ENCODE results near the gene DMRTA2.
"Not testable (repeated sequence)": the region's sequence is repeated elsewhere in the genome, so short reads cannot be mapped to it uniquely, and the experiment has no call there.

DMRTA2 gene

GRCh38 chr1:50423670-50424000, 392 bp upstream of the DMRTA2 start:
- no peak for DNase-seq

- DNase-seq: no peak
Observed at GRCh38 chr1:50422675-50422945, 633 bp downstream of the DMRTA2 start.

GRCh38 chr1:50421768-50422674, 1.2 kb downstream of the DMRTA2 start:
- no peak for DNase-seq

GRCh38 chr1:50421366-50421748, 1.9 kb downstream of the DMRTA2 start:
- no peak for DNase-seq

GRCh38 chr1:50420689-50421365, 2.4 kb downstream of the DMRTA2 start:
- no peak for DNase-seq

- DNase-seq: no peak
Observed at GRCh38 chr1:50419907-50420677, 3.2 kb downstream of the DMRTA2 start.

- no peak for DNase-seq
Observed at GRCh38 chr1:50419192-50419906, 3.9 kb downstream of the DMRTA2 start.

- DNase-seq: no peak
Observed at GRCh38 chr1:50418600-50419109, 4.6 kb downstream of the DMRTA2 start.

- no peak for DNase-seq
Observed at GRCh38 chr1:50417946-50418599, 5.2 kb downstream of the DMRTA2 start.

- no peak for DNase-seq
Observed at GRCh38 chr1:50417507-50417906, 5.7 kb downstream of the DMRTA2 start.

- no peak for DNase-seq
Observed at GRCh38 chr1:50416553-50417453, 6.4 kb downstream of the DMRTA2 start.

- no peak for DNase-seq
Observed at GRCh38 chr1:50416150-50416527, 7.1 kb downstream of the DMRTA2 start.

GRCh38 chr1:50415235-50416149, 7.8 kb downstream of the DMRTA2 start:
- DNase-seq: no peak

- DNase-seq: no peak
Observed at GRCh38 chr1:50414853-50415234, 8.4 kb downstream of the DMRTA2 start.

- no peak for DNase-seq
Observed at GRCh38 chr1:50412813-50413476, 10.3 kb downstream of the DMRTA2 start.

GRCh38 chr1:50405814-50406213, 17.4 kb downstream of the DMRTA2 start:
- no peak for DNase-seq

- DNase-seq: no peak
Observed at GRCh38 chr1:50393522-50394120, 29.6 kb downstream of the DMRTA2 start.

GRCh38 chr1:50381551-50381950, 41.7 kb downstream of the DMRTA2 start:
- not testable (repeated sequence) for DNase-seq

- no peak for DNase-seq
Observed at GRCh38 chr1:50378770-50379169, 44.5 kb downstream of the DMRTA2 start.
